HEK293 (cell line): ENCODE results near the gene CATSPERE.
"Not testable (repeated sequence)": the region's sequence is repeated elsewhere in the genome, so short reads cannot be mapped to it uniquely, and the experiment has no call there.

ENCODE experiments used
- CTCF ChIA-PET: fragments of 350-600 bp; formaldehyde crosslinking; extraction: SDS; loops from one replicate; lab custom pipeline; 2021; ENCODE audit warnings: antibody characterized with exemption; lab: Yijun Ruan, JAX
- POLR2A ChIA-PET: fragments of 300-600 bp; formaldehyde crosslinking; extraction: SDS; loops from one replicate; lab custom pipeline; 2020; ENCODE audit warnings: antibody characterized with exemption, inconsistent platforms; lab: Yijun Ruan, JAX
- H3K27ac ChIP-seq: fragments of 200-500 bp; sonication (Bioruptor generic); 2 replicates; pipeline ENCODE4 v1.5.1; 2014; ENCODE audit warnings: low read depth, low read length, control low read depth, inconsistent platforms; ENCODE audit errors: extremely low read depth
- H3K36me3 ChIP-seq, 2 experiments: fragments of 200-500 bp in 1 of 2; sonication (Bioruptor generic) in 1 of 2; 1 replicate in 1 of 2; 2 replicates in 1 of 2; pipeline ENCODE4 v1.5.1; 2014 to 2017; ENCODE audit warnings: inconsistent platforms in 2 of 2, low read length in 2 of 2; ENCODE audit not compliant: control insufficient read depth in 2 of 2, insufficient read depth in 1 of 2
- H3K4me1 ChIP-seq: fragments of 200-500 bp; sonication (Bioruptor generic); 2 replicates; pipeline ENCODE4 v1.5.1; 2014; ENCODE audit warnings: mild to moderate bottlenecking, low read length, inconsistent platforms; ENCODE audit not compliant: control insufficient read depth, insufficient read depth
- H3K4me3 ChIP-seq: 2 replicates; pipeline ENCODE4 v1.5.1; 2011; ENCODE audit warnings: low read depth, mild to moderate bottlenecking, control low read depth, low read length, moderate library complexity
- H3K9me3 ChIP-seq: fragments of 200-500 bp; sonication (Bioruptor generic); 2 replicates; pipeline ENCODE4 v1.5.1; 2014; ENCODE audit warnings: low read depth, low read length, inconsistent platforms; ENCODE audit not compliant: control insufficient read depth, insufficient read depth
- KLF10 ChIP-seq: fragments of 450-650 bp; IDR thresholded peaks from 2 replicates; pipeline ENCODE4 v1.5.1; 2018; ENCODE audit warnings: missing biosample characterization, mild to moderate bottlenecking, missing genetic modification characterization
- SETDB1 ChIP-seq: IDR thresholded peaks from one replicate; pipeline ENCODE4 v1.6.1; 2017; ENCODE audit warnings: mild to moderate bottlenecking, low read length, moderate library complexity, mixed read lengths; ENCODE audit not compliant: insufficient read length
- TCF7L2 ChIP-seq: IDR thresholded peaks from 2 replicates; pipeline ENCODE4 v1.6.1; 2011; ENCODE audit warnings: low read depth, mild to moderate bottlenecking, inconsistent platforms, low read length, moderate library complexity, borderline replicate concordance
- TRIM28 ChIP-seq: IDR thresholded peaks from 2 replicates; pipeline ENCODE4 v1.6.1; 2011; ENCODE audit warnings: low read length, control low read depth, borderline replicate concordance
- ZBTB48 ChIP-seq: fragments of 450-650 bp; formaldehyde crosslinking; IDR thresholded peaks from 2 replicates; pipeline ENCODE4 v1.5.1; 2016; ENCODE audit warnings: missing biosample characterization, missing genetic modification characterization
- ZFP69B ChIP-seq: fragments of 450-650 bp; formaldehyde crosslinking; IDR thresholded peaks from 2 replicates; pipeline ENCODE4 v1.5.1; 2016; ENCODE audit warnings: missing biosample characterization, missing genetic modification characterization
- ZNF146 ChIP-seq: fragments of 450-650 bp; formaldehyde crosslinking; IDR thresholded peaks from 2 replicates; pipeline ENCODE4 v1.5.1; 2016; ENCODE audit warnings: missing biosample characterization, missing genetic modification characterization
- ZNF423 ChIP-seq: fragments of 450-650 bp; formaldehyde crosslinking; IDR thresholded peaks from 2 replicates; pipeline ENCODE4 v1.5.1; 2016; ENCODE audit warnings: missing biosample characterization, missing genetic modification characterization
- ZNF501 ChIP-seq: fragments of 450-650 bp; formaldehyde crosslinking; IDR thresholded peaks from 2 replicates; pipeline ENCODE4 v1.5.1; 2016; ENCODE audit warnings: missing biosample characterization, missing genetic modification characterization
- ZNF670 ChIP-seq: fragments of 450-650 bp; formaldehyde crosslinking; IDR thresholded peaks from 2 replicates; pipeline ENCODE4 v1.5.1; 2016; ENCODE audit warnings: missing biosample characterization, missing genetic modification characterization, low read depth
- ZNF677 ChIP-seq: fragments of 450-650 bp; IDR thresholded peaks from 2 replicates; pipeline ENCODE4 v1.5.0; 2018; ENCODE audit warnings: missing biosample characterization, mild to moderate bottlenecking, missing genetic modification characterization, moderate library complexity
- ZNF701 ChIP-seq: fragments of 450-650 bp; formaldehyde crosslinking; IDR thresholded peaks from 2 replicates; pipeline ENCODE4 v1.5.1; 2016; ENCODE audit warnings: missing biosample characterization, missing genetic modification characterization
- TF ChIP-seq, protein P1 (sequence below): IDR thresholded peaks from 2 replicates; pipeline ENCODE4 v1.6.1; 2011; ENCODE audit warnings: mild to moderate bottlenecking, low read depth, low read length, borderline replicate concordance
- TF ChIP-seq, protein P2 (sequence below): fragments of 450-650 bp; formaldehyde crosslinking; IDR thresholded peaks from 2 replicates; pipeline ENCODE4 v1.5.1; 2016; ENCODE audit warnings: missing biosample characterization, missing genetic modification characterization, borderline replicate concordance
- TF ChIP-seq, protein P3 (sequence below): fragments of 450-650 bp; formaldehyde crosslinking; IDR thresholded peaks from 2 replicates; pipeline ENCODE4 v1.5.1; 2016; ENCODE audit warnings: missing biosample characterization, missing genetic modification characterization
- TF ChIP-seq, protein P4 (sequence below): fragments of 450-650 bp; IDR thresholded peaks from 2 replicates; pipeline ENCODE4 v1.5.1; 2018; ENCODE audit warnings: missing biosample characterization, missing genetic modification characterization

Gene CATSPERE

DNA sequence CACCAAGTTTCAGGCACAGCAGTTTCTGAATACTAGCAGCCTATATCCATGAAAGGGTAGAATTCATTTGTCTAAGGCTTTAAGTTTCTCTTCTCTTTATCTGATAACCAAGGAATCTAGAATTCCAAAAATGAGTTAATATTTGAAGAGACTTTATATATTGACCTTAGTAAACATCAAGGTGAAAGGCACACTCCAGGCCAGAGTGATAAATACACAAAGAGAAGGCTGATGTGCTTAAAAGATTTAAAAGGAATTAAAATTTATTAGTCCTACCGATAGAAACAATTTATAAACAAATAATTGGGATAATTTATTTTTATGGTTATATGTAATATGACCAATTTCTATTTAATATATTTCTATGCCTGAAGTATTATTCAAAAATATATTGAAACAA lies 98.5 kb downstream of the CATSPERE start (continued):
- TF ChIP-seq ZNF677 (tag by site-specific recombination) = no peak
- TF ChIP-seq, protein P1, sequence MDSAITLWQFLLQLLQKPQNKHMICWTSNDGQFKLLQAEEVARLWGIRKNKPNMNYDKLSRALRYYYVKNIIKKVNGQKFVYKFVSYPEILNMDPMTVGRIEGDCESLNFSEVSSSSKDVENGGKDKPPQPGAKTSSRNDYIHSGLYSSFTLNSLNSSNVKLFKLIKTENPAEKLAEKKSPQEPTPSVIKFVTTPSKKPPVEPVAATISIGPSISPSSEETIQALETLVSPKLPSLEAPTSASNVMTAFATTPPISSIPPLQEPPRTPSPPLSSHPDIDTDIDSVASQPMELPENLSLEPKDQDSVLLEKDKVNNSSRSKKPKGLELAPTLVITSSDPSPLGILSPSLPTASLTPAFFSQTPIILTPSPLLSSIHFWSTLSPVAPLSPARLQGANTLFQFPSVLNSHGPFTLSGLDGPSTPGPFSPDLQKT = no peak
- TF ChIP-seq ZNF423 (tag by site-specific recombination) = no peak
- TF ChIP-seq, protein P2, sequence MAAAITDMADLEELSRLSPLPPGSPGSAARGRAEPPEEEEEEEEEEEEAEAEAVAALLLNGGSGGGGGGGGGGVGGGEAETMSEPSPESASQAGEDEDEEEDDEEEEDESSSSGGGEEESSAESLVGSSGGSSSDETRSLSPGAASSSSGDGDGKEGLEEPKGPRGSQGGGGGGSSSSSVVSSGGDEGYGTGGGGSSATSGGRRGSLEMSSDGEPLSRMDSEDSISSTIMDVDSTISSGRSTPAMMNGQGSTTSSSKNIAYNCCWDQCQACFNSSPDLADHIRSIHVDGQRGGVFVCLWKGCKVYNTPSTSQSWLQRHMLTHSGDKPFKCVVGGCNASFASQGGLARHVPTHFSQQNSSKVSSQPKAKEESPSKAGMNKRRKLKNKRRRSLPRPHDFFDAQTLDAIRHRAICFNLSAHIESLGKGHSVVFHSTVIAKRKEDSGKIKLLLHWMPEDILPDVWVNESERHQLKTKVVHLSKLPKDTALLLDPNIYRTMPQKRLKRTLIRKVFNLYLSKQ = no peak
- no peak for TF ChIP-seq ZNF670 (tag by site-specific recombination)
- no peak for TF ChIP-seq ZNF501 (tag by site-specific recombination)
- no peak for TF ChIP-seq ZNF701 (tag by site-specific recombination)
- TF ChIP-seq, all 188 proteins: peak for 0

DNA sequence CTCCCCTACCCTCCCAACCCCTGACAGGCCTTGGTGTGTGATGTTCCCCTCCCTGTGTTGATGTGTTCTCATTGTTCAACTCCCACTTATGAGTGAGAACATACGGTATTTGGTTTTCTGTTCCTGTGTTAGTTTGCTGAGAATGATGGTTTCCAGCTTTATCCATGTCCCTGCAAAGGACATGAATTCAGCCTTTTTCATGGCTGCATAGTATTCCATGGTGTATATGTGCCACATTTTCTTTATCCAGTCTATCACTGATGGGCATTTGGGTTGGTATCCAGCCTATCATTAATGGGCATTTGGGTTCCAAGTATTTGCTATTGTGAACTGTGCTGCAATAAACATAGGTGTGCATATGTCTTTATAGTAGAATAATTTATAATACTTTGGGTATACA lies 101.8 kb downstream of the CATSPERE start:
- POLR2A ChIA-PET, H3K4me1 ChIP-seq, H3K36me3 ChIP-seq, H3K27ac ChIP-seq, CTCF ChIA-PET, H3K4me3 ChIP-seq: not testable (repeated sequence)
- peak; percentile 98 for TF ChIP-seq ZNF146 (tag by site-specific recombination)
- TF ChIP-seq, protein P3, sequence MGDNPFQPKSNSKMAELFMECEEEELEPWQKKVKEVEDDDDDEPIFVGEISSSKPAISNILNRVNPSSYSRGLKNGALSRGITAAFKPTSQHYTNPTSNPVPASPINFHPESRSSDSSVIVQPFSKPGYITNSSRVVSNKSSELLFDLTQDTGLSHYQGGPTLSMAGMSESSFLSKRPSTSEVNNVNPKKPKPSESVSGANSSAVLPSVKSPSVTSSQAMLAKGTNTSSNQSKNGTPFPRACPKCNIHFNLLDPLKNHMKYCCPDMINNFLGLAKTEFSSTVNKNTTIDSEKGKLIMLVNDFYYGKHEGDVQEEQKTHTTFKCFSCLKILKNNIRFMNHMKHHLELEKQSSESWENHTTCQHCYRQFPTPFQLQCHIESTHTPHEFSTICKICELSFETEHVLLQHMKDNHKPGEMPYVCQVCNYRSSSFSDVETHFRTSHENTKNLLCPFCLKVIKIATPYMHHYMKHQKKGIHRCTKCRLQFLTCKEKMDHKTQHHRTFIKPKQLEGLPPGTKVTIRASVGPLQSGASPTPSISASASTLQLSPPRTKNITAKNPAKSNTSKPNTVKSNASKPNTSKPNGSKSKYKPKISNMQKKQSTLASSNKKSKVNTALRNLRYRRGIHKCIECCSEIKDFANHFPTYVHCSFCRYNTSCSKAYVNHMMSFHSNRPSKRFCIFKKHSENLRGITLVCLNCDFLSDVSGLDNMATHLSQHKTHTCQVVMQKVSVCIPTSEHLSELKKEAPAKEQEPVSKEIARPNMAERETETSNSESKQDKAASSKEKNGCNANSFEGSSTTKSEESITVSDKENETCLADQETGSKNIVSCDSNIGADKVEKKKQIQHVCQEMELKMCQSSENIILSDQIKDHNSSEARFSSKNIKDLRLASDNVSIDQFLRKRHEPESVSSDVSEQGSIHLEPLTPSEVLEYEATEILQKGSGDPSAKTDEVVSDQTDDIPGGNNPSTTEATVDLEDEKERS (tag by site-specific recombination) = peak; percentile 92
- TF ChIP-seq, all 188 proteins: peak for 2; not testable (repeated sequence) for 186
- not testable (repeated sequence) for H3K9me3 ChIP-seq

DNA sequence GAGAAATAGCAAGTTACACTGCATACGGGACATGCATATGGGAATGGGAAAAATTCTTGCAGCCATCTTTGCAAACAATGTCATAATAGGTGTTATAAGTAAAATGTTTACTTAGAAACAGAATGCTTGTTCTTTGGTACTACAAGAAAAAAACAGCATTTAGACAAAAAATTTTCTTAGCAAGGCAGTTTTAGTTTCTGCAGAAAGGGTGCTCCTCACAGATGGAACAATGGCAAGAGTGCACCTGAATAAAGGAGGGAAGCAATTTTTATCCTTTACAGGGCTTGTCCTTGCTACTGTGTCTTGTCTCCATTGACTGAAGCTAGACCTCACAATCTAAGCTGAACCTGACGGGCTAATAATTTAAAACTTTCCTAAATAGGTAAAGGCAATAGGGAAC lies 112.7 kb downstream of the CATSPERE start:
- ChIA-PET POLR2A (no interaction called here), CTCF (no interaction called here)
- H3K36me3 ChIP-seq = no peaks in the 10 kb centered on the region
- no peak overlapping the region for H3K4me3 ChIP-seq
- H3K27ac ChIP-seq = no peak overlapping the region
- H3K9me3 ChIP-seq = peaks cover 3% of the 10 kb centered on the region; the same call in 1 of the 2 replicates
- no peaks in the 10 kb centered on the region for H3K4me1 ChIP-seq
- TF ChIP-seq SETDB1 = peak; percentile 99
- TF ChIP-seq KLF10 (tag by site-specific recombination) = no peak
- no peak for TF ChIP-seq ZBTB48 (tag by site-specific recombination)
- no peak for TF ChIP-seq TCF7L2
- TF ChIP-seq TRIM28 = peak; percentile 86; the same call in 1 of the 2 replicates
- TF ChIP-seq, protein P4, sequence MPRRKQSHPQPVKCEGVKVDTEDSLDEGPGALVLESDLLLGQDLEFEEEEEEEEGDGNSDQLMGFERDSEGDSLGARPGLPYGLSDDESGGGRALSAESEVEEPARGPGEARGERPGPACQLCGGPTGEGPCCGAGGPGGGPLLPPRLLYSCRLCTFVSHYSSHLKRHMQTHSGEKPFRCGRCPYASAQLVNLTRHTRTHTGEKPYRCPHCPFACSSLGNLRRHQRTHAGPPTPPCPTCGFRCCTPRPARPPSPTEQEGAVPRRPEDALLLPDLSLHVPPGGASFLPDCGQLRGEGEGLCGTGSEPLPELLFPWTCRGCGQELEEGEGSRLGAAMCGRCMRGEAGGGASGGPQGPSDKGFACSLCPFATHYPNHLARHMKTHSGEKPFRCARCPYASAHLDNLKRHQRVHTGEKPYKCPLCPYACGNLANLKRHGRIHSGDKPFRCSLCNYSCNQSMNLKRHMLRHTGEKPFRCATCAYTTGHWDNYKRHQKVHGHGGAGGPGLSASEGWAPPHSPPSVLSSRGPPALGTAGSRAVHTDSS = no peak
- no peak for TF ChIP-seq ZFP69B (tag by site-specific recombination)
